ENCODE data around the gene KIF26B. TPM values are rescaled to one million over a fixed set of nuclear protein-coding genes. Genes with fewer than 3 reads are reported as not detected.

Gene KIF26B
- total RNA-seq, 3 donors from 2014 or later: 0.14 to 3.2 (median 0.39) TPM

DNA sequence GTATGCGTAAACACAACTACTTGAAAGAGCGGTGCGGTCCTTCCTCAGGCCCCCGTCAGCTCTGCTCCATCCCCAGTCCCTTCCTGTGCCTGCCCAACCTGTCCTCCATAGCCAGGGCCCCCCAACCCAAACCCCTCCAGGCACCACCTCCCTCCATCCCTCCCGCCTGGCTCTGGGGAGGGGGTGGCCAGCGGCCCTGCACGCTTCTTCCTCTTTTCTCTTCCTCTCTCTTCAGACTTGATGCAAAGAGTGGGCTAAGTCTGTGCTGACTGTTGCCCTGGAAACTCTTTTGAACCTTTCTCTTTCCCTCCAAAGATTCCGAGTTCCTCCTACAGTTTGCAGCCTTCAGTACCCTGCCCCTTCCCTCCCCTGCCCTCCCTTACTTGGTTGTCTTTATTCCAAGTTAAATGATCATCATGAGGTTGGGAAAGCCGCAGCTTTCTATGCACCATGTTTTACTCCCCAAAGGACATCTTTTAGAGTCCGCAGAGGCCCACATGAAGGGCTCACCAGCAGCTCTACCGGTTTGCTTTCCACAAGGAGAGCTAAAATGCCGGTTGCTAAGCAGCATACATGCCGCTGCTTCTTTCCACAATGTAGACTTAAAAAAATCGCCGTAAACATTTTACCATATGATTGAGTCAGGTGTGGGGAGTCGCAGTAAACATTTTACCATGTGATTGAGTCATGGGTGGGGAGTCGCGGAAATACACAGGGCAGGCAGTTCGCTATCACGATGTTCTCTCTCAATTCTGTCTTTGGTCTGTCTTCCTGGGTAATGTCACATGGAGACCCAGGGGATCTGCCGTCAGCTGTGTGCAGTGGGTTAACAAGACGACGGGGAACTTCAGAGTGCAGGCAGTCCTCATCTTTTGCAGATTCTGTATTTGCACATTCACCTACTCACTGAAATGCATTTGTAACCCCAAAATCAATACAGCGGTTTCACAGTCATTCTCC is 525.3 kb downstream of the KIF26B start:
- H3K36me3 ChIP-seq (ENCODE audit: low read depth): no peaks in the 10 kb centered on the region
- TF ChIP-seq, protein P1, sequence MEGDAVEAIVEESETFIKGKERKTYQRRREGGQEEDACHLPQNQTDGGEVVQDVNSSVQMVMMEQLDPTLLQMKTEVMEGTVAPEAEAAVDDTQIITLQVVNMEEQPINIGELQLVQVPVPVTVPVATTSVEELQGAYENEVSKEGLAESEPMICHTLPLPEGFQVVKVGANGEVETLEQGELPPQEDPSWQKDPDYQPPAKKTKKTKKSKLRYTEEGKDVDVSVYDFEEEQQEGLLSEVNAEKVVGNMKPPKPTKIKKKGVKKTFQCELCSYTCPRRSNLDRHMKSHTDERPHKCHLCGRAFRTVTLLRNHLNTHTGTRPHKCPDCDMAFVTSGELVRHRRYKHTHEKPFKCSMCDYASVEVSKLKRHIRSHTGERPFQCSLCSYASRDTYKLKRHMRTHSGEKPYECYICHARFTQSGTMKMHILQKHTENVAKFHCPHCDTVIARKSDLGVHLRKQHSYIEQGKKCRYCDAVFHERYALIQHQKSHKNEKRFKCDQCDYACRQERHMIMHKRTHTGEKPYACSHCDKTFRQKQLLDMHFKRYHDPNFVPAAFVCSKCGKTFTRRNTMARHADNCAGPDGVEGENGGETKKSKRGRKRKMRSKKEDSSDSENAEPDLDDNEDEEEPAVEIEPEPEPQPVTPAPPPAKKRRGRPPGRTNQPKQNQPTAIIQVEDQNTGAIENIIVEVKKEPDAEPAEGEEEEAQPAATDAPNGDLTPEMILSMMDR (IDR thresholded peaks at IDR 0.05): no peak
- intact Hi-C loops (cut with DNase I, micrococcal nuclease): no loop called here
- H3K4me1 ChIP-seq (ENCODE audit: low read depth): no peaks in the 10 kb centered on the region
- no peak overlapping the region for H3K4me3 ChIP-seq
- no peak for DNase-seq
- no peaks in the 10 kb centered on the region for H3K9me3 ChIP-seq
- ATAC-seq: no peak

DNA sequence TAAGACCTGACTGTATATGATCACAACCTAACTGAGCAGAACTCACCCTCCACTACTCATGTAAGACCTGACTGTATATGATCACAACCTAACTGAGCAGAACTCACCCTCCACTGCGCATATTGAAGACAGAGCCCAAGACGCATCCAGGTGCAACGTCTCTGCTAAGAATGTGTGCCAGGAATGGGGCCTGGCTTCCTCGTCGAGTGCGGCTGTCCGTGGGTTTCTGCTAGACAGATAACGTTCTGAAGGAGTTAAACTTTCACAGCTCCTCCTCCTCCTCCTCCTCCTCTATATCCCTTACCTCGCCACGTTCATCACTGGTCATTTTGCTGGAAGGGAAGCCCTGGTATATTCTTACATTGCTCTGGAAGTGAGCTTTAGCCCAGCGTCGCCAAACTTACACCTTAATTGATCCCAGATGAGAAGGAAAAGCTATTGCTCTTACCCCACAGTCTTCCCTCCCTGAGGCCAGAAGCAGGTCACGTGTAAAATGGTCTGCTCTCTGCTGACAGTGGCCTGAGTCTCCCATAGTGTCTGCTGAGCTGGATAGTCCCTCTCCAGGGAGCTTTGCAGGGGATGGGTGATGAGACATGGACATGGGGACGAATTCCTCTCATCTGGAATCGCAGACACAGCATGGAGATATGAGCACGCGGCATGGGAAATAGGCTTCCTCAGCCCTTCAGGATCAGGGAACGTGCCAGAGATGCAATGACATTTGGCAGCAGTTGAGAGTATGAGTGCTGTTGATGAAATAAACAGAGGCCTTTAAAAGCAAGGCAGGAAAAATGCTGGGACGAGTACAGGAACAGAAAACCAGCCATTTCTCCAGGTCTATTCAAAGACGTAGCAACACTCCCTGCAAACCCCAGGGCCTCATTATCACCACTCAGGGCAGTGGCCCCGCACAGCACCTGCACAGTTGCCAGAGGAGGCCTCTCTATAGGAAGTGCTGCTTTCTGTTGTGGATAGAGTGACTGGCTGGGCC is 528.1 kb downstream of the KIF26B start:
- no peak for DNase-seq
- no peak for ATAC-seq
- H3K4me3 ChIP-seq: no peak overlapping the region
- no peaks in the 10 kb centered on the region for H3K9me3 ChIP-seq
- TF ChIP-seq, protein P1 (IDR thresholded peaks at IDR 0.05): no peak
- no peaks in the 10 kb centered on the region for H3K4me1 ChIP-seq (ENCODE audit: low read depth)
- no peaks in the 10 kb centered on the region for H3K36me3 ChIP-seq (ENCODE audit: low read depth)
- intact Hi-C loops (cut with DNase I, micrococcal nuclease): no loop called here

- intact Hi-C loops (cut with DNase I, micrococcal nuclease): no loop called here
These were observed 528.9 kb downstream of the KIF26B start for GRCh38 chr1:245683676-245684075.

DNA sequence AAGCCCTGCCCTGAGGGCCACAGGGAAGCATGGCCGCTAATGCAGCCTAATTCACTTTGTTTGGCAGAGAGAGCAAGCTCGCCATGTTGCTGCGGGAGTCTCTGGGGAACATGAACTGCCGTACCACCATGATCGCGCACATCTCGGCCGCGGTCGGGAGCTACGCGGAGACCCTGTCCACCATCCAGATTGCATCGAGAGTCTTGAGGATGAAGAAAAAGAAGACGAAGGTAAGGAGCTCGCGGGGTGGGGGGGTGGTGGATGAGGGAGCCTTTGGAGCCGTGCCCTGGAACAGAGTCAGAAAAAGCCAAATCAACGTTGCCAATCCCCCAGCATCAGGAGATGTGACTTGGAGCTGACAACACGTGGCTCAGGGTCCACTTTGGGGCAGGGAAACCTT is 529.4 kb downstream of the KIF26B start:
- Histone ChIP-seq H3K4me1 (ENCODE audit: low read depth) (no peaks in the 10 kb centered on the region), H3K9me3 (no peaks in the 10 kb centered on the region), H3K4me3 (no peak overlapping the region), H3K36me3 (ENCODE audit: low read depth) (no peaks in the 10 kb centered on the region)
- DNase-seq (no peak), ATAC-seq (no peak)
- TF ChIP-seq, protein P1 (IDR thresholded peaks at IDR 0.05): no peak
- intact Hi-C loops (cut with DNase I, micrococcal nuclease): no loop called here

More at GRCh38 chr1:245683676-245684075, 528.9 kb downstream of the KIF26B start:
- Histone ChIP-seq H3K4me1 (ENCODE audit: low read depth) (no peaks in the 10 kb centered on the region), H3K36me3 (ENCODE audit: low read depth) (no peaks in the 10 kb centered on the region), H3K9me3 (no peaks in the 10 kb centered on the region), H3K4me3 (no peak overlapping the region)
- DNase-seq (no peak), ATAC-seq (no peak)
- TF ChIP-seq, protein P1 (IDR thresholded peaks at IDR 0.05): no peak

DNA sequence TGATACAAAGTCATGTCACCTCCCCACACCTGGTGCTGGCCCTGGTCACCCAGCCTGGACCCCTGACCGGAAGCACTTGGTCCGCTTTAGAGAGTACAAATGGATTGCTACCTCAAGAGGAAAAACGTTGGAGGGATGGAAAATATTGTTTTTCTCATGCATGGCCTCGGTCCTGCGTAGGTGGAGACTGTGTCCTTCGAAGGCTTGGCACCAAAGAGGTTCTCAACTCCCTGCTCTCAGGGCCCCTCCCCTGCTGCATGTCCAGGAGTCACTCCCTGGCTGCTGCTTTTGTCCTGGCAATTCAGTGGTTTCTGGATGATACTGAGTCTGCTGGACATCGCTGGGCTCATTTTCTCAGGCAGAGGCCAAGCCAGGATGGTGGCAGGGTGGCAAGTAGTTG is 529.8 kb downstream of the KIF26B start:
- ATAC-seq (no peak), DNase-seq (no peak)
- Histone ChIP-seq H3K9me3 (no peaks in the 10 kb centered on the region), H3K4me3 (no peak overlapping the region), H3K36me3 (ENCODE audit: low read depth) (no peaks in the 10 kb centered on the region), H3K4me1 (ENCODE audit: low read depth) (no peaks in the 10 kb centered on the region)
- TF ChIP-seq, protein P1 (IDR thresholded peaks at IDR 0.05): no peak
- intact Hi-C loops (cut with DNase I, micrococcal nuclease): no loop called here
